HG03565 (cell line): ENCODE data around the gene C1RL.

ENCODE experiments used
- ATAC-seq: cut with Tn5 transposase; IDR thresholded peaks from one replicate; pipeline ENCODE4 v1.9.1; 2021; ENCODE audit warnings: mild to moderate bottlenecking, moderate library complexity; ENCODE audit not compliant: unreplicated experiment

Gene C1RL

DNA sequence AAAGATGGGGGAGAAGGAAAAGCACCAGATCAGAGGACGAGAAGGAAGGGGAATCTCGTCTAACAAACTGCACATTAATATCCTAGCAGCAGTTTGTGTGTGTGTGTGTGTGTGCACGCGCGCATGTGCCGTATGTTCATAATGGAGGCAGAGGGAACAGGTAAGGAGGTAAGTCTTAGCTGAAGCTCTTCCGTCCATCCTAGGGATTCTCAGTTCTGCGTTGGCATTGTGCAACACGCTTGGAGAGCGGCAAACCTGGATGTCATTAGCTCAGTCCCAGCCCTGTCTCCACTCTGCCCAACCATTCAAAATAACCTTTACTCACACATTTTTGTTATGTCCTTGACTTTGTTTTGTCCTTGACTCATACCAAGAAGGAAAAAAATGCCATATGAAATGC is 15.1 kb downstream of the C1RL start:
- no peak for ATAC-seq

DNA sequence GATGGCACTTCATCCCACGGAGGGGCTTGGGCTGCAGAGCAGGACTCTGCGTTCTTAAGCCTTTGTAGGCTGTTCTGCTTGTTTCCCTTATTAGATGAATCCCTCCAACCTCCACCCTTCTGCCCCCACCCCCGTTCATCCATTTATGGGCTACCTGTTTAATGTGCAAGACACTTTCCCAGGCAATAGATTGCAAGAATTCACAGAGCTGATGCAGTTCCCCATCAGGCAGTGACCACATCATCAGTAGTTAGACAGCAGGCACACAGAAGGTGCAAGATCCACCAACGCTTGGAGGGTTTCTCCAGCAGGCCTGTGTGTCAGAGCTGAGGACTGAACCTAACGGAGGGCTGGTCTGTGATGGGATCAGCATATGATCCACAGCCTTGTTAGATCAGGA is 15.5 kb downstream of the C1RL start:
- no peak for ATAC-seq

DNA sequence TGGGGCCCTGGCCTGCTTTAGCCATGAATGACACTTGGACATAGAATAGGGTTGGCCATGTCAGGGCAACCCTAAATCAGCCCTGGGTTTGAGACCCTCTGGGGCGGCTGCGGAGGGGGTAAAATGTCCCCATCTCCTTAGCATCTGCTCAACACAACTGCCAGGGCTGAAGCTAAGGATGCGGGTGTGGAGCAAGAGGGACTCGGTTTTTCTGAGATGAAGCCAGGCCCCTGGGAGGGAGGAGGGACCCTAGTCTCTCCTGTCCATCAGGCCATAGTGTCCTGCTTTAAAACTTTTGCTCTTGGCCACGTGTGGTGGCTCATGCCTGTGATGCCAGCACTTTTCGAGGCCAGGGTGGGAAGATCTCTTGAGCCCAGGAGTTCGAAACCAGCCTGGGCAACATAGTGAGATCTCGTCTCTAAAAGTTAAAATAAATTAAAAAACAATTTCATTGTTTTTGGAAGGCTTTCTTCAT is 16.0 kb downstream of the C1RL start:
- no peak for ATAC-seq

DNA sequence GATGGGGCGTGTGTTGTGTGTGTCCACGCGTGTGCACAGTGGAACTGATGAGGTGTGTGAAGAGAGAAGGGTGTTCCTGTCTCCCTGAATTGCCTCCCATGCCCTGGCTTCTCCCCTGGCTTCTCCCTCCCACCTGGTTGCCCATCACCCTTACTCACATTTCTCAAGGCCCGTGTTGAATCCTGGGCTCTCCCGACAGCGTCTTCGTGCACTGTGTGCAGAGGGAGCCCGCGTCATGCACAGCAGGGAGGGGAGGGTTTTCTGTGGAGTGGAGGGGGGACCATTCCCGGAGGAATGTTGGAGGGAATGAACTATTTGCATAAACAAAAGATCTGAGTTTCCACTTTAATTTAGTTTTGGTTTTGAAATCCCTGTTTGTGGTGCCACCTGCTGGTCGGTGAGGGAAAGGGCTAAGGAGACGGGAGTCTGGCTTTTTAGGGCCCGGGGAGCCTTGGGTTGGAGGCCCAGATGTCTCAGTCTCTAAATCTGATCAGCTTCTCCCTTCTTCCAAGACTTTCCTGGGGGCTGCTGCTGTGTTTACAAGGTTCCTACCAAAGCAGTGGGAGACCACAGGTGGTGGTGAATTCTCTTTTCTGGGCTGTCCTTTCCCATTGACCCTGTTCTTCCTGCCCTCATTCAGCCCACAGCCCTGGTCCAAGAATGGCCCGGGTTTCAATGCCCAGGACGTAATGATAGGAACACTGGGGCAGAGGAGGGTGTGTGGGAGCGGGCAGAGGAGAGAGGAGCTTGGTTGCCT is 16.6 kb downstream of the C1RL start, which contains the start of gene C1R:
Gene C1R, minus strand, starts transcription at position 217 of the 757 bp plus-strand sequence. Its CDS starts 57 bp downstream, at position 160.
- ATAC-seq = no peak

DNA sequence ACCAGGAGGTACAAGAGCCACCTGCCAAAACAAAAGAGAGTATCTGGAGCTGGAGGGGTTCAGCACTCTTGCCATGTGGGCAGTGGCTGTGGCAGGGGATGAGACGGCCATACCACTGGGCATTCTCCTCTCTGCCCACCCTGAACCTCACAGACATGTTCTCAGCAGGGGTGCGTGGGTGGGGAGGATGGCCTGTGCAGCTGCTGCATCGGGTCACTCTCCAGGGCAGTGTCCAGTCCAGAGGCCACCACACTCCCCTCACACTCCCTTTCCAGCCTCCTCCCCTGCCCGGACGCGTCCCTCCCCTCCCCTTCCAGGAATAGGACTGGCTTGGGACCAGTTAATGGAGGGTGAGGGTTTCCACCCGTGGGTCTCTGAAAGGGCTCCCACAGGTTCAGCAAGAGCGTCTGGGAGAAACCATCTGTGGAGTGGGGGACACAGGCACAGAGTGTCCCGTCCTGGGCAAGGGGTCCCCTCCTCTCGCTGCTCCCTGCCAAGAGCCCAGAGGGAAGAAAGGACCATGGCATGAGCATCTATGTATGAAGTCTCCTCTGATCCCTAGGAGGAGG is 17.3 kb downstream of the C1RL start:
- ATAC-seq = no peak

DNA sequence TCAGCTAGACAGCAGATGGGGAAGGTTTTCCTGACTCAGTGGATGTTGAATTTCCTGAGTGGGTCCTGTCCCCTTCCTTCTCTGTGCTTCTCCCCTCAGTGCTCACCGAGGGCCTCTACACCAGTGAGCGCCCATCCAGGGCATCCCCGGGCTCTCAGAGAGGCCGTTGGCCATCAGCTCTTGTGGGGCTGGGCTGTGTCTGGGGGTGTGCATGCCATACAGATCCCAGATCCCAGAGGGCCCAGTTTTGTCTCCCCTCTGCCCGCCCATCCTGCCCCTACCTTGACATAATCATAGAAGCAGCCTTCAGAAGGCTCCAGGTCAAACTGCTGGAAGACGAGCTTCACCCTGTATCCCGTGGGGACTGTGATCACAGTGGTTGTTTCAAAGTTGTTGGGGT is 17.8 kb downstream of the C1RL start:
- ATAC-seq = no peak

DNA sequence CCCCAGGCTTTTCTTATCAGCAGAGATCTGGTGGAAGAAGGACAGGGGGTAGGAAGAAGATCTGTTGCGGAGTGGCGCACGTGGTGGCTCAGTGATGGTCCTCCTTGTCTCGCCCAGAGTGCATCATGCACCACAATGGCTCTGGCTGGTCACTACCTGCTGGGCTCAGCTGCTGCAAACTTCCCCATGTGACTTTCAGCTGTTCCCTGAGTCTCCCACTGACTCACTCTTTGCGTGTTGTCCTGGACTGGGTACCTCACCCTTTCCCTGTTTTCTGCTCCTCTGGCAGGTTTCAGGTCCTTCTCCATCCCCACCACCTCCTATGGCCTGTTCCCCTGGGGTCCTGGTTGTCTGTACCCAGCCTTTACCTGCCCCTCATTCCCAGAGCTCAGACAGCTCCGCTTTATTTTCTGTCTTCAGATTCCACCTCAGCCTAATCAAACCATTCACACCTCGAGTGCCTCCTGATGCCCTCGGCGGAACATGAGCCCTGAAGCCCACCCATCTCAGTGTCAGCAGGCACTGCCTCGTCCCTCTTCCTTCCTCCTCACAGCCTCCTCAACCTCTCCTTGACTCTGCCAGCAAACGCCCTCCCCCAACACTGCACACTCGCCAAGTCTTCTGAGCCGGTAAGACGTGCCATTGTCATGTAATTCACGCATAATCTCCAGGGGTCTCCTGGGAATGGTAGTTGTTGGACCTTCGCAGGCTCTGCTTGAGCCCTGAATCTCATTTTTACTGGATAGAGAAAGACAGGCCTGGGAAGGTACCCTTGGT is 18.6 kb downstream of the C1RL start:
- ATAC-seq = no peak

DNA sequence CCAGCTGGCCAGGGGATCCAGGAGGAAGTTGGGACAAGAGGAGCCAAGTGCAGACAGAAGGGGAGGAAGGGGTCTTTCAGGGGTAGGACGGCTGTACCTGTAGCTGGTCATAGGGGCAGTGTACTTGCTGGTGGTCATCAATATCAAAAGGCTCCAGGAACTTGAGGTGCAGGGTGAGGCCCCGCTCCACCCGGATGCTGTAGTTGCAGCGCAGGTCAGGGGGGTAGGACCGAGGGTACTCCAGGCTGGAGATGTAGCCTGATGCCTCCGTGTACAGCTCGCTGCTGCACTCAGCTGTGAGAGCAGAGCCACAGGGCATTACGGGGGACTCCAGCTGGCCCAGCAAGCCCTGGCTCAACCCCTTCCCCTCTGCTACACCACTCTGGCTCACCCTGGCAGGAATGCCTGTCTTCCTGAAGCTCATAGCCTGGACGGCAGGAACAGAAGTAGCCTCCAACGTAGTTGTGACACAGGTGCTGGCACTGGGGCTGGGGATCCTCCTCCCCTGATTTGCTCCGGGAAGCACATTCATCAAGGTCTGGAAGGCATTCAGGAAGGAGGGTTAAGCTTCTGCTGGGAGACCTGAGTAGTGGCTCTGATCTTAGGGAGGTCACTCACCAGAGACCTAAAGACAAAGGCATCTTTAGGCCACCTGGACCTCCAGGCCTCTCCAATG is 19.7 kb downstream of the C1RL start:
- no peak for ATAC-seq

DNA sequence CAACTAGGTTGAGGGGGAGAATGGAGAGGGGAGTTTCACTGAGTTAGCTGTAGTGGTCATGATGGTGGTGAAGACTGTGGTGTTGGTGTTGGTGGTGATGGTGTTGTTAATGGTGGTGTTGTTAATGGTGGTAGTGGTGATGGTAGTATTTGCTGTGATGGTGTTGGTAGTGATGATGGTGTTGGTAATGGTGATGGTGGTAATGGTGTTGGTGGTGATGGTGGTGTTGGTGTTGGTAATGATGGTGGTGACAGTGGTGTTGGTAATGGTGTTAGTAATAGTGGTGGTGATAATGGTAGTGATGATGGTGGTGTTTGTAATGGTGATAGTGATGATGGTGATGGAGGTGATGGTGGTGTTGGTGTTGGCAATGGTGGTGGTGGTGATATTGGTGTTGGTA is 25.9 kb downstream of the C1RL start:
- no peak for ATAC-seq

DNA sequence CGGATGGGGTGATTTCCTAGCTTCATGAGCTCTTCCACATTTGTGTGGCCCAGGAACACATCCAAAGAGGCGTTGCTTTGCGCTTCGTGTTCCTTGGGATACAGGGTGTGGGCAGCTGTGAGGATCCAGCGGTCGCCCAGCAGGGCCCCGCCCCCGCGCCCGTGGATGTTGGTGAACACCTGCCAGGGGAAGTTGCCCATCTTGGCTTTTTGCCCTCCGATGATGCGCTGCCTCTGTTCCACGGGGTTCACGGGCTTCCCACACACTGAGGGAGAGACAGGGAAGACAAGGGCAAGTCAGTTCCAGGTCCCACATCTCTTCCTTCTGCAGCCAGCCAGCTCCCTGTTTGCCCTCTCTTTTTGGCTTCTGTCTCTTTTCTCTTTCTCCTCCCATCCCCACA is 28.0 kb downstream of the C1RL start:
- no peak for ATAC-seq

DNA sequence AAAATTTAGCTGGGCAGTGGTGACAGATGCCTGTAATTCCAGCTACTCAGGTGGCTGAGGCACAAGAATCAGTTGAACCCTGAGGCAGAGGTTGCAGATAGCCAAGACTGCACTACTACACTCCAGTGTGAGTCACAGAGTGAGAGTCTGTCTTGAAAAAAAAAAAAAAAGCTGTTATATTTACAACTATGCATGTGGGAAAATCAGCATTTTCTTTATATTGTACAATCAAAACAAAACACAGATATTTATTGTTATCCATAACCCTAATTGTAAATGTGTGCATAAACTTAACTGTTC is 29.2 kb downstream of the C1RL start:
- no peak for ATAC-seq

DNA sequence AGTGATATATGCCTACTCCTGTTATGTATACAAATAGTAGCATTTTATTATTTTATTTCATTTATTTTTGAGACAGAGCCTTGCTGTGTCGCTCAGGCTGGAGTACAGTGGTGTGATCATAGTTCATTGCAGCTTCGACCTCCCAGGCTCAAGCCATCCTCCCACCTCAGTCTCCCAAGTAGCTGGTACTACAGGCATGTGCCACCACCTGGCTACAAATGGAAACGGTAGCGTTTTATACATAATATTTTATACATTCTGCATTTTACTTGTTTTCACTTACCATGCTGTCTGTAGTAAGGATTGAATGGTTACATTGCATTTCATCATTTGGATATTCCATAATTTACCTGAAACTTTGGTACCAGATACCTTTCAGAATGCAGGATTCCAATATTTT is 30.9 kb downstream of the C1RL start:
- ATAC-seq = no peak

DNA sequence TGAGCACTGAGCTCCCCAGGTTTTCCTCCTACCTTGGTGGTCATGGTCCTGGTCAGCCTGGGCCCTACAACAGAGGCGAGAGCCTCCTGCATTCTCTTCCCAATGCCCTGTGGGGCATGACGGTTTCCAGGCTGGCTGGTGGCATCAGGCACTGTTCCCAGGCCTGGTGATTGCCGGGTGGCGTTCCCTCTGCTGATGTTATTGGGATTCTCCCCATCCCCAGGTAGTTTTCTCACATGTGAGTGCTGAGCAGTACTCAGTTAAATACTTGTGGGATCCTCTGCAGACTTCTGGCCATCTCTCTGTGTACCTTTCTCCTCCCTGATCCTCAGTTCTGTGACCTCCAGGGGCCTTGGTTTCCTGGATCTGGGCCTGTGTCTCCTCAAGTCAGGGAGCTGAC is 32.5 kb downstream of the C1RL start:
- no peak for ATAC-seq

DNA sequence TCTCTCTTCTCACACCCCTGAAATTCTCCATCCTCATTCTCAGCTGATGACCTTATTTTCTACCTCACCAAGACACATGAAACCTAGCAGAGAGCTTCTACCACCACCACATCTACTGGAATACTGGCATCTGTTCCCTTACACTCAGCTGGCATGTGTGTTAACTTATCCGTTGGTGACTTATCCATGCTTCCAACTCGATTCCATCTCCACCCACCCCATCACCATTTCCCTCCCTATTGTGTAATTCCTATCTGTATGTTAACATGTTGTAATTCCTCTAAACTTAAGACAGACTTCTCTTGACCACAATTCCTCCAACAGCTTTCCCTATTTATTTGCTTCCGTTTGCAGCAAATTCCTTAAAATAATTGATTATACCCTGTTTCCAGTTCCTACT is 33.1 kb downstream of the C1RL start:
- no peak for ATAC-seq

DNA sequence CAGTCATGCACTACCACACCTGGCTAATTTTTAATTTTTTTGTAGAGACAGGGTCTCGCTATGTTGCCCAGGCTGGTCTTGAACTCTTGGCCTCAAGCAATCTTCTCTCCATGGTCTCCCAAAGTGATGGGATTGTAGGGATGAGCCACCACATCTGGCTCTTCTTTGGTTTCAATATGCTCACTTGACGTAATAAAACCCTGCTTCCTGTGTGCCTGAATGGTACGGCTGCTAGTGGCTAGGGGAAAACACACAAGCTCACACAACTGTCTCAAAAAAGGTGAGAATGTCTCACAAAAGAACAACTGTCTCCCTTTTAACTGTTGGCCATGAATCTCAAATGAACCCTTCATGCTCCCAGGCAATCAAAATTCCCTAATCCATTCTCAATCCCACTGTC is 33.5 kb downstream of the C1RL start:
- ATAC-seq = no peak

DNA sequence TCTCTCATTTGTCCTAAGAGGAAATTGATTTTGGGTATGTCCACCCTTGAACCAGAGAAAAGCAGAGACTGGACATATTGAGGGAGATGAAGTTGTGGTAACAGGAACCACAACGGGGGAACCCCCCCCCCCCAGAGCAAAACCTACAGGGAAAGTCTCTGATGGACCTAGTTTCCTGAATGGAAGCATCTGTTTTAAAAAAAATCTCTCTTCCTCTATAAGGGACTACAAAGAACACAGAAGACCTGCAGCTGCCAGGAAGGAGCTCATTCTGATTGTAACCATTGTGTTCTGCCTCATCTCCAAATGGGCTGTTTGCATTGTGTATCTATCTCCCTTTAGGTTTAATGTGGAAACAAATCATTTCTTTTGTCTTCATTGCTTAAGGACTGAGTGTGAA is 35.1 kb downstream of the C1RL start:
- ATAC-seq = no peak

DNA sequence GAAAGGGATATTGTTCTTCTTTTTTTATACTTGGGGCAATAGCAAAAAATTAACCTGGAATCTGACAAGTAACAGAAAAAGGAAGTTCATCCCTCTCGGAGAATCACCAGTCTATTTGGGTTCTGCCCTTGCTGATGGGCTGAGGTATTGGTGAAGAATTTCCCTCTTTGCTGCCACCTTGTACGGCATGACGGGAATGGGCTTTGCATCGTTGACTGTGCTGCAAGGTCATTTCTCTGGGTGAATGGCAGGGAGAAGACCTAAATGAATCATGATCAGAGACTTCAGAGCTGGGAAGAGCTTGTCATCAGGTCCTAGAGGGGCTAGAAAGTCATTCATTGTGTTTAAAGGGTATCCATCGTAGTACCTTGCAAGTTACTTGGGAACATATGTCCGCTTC is 36.5 kb downstream of the C1RL start:
- ATAC-seq = no peak

DNA sequence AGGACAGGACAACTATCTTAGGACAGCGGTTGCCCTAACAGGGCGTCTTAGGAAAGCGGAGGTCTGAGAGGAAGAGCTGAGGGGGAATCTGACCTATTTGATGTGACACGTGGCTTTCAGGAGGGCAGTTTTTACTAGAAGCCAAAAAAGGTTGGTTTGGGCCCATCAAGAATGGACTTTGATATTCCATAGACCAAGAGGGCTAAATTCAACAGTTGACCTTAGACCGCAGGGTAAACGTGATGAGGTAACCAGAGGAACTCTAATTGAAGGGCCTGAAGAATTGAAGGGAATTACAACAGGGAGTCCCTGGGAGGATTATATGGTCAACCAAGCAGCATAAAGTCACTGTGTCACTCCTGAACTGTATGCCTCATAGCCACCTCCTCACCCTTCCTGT is 37.0 kb downstream of the C1RL start:
- no peak for ATAC-seq

DNA sequence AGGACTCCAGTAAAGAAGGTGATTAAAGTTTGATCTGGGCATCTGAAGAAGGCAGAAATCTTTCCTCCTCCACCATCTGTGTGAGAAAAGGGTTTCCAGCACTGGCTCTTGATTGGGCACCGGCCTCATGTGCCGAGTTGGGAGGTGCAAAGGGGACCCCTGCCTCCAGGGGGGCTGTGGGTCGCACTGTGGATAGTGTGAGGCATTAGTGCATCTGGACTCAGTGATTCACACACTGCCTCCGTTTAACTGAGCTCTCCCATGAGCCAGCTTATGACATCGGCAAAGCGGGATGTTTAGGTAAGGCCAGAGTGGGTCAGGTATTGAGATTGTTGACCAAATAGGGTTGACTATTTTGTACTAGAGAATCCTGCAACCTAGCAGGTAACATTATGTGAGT is 39.6 kb downstream of the C1RL start:
- ATAC-seq = no peak

DNA sequence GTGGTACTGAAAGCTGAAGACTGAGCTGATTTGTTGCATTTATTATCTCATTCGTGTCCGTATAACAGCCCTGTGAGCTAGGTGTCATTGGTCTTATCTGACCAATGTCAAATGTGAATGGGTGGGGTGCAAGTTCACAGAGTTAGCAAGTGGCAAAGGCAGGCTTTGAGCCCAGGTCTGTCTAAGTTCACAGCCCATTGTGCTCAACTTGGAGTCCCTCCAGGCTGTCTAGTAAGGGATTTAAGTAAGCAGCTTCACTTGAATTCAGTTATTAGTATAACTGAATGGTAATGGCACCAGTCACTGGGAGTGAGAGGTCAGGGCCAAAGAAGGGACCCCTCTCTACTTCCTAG is 40.0 kb downstream of the C1RL start:
- ATAC-seq = no peak

DNA sequence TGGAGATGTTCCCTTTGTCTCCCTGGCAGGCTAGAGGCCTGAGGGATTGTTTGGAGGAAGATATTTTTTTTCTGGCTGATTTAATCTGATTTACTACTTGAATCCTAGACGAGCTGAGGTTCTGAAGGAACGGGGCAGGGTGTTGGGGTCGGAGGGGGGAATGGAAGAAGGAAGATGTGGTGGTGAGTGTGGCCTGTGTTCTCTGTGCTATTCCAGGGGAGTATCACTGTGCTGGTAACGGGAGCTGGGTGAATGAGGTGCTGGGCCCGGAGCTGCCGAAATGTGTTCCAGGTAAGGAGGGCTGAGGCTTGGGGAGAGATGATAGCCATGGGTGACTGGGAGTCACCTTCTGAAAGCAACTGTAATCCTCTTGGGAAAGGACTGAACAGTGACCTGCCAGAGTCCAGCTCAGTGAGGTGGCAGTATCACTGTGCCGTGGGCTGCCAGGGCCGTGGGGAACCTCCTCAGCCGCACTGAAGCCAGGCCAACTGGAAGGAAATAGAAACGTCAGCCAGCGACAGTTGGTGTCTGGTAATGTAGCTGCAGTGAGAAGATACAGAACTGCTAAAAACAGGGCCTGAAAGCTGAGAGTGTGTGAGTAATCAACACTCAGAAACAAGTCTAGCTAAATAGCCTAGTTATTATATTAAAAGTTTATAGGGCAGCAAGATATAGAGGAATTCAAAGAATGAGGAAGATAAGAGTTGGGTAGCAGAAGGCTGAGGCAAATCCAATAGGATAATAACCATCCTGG is 40.6 kb downstream of the C1RL start:
- no peak for ATAC-seq
